WTC11 (cell line): ENCODE measurements around the gene BIRC3.

Experiments used
- ELF4 ChIP-seq: sonication (generic); formaldehyde crosslinking; IDR thresholded peaks from 2 replicates; pipeline ENCODE4 v1.8.1; 2022; ENCODE audit warnings: low read depth, mild to moderate bottlenecking, moderate library complexity, missing genetic modification reagents
- NFATC4 ChIP-seq: fragments of 250-450 bp; sonication (Bioruptor Pico); IDR thresholded peaks from 2 replicates; pipeline ENCODE4 v1.9.0; 2021; ENCODE audit warnings: mild to moderate bottlenecking
- NFYB ChIP-seq: sonication (generic); formaldehyde crosslinking; conservative IDR thresholded peaks from 2 replicates; pipeline ENCODE4 v1.8.0; 2022; ENCODE audit warnings: low read depth, missing genetic modification reagents
- TF ChIP-seq, protein P1 (sequence below): sonication (generic); formaldehyde crosslinking; IDR thresholded peaks from 2 replicates; pipeline ENCODE4 v1.8.0; 2022; ENCODE audit warnings: mild to moderate bottlenecking, missing genetic modification reagents

DNA sequence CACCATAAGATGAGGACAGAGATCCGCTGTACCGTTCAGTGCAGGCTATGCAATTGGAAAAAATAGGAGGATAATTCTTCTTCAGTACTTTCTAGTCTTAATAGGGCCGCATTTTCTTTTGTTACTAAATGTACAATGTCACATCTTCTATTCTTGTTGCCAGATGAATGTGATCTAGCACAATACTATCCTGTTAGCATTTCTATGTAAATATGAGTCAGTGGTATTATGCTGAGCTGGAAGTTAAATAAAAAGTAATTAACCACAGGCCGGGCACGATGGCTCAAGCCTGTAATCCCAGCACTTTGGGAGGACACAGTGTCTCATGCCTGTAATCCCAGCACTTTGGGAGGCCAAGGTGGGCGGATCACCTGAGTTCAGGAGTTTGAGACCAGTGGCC, 24.4 kb upstream of the BIRC3 start:
- TF ChIP-seq, protein P1, sequence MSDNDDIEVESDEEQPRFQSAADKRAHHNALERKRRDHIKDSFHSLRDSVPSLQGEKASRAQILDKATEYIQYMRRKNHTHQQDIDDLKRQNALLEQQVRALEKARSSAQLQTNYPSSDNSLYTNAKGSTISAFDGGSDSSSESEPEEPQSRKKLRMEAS, result no peak
- TF ChIP-seq NFATC4 (CRISPR knock-in tag) (no peak), NFYB (CRISPR knock-in tag) (no peak), ELF4 (CRISPR knock-in tag) (no peak)
